Gastrocnemius medialis (tissue), 4 donors: Measurements from ENCODE around the gene KLHL29.

ENCODE experiments used
- CTCF ChIP-seq, 5 experiments: fragments of 450-650 bp in 3 of 5; fragments of 200-600 bp in 2 of 5; sonication (generic) in 2 of 5; IDR thresholded peaks in 4 of 5; conservative IDR thresholded peaks in 1 of 5; 1 replicate in 4 of 5; 2 replicates in 1 of 5; pipeline ENCODE4 v1.5.1; 2016 to 2019; ENCODE audit warnings: antibody characterized with exemption in 5 of 5, mild to moderate bottlenecking in 3 of 5, moderate library complexity in 3 of 5
- POLR2A ChIP-seq, 2 donors: fragments of 450-650 bp; IDR thresholded peaks; one replicate each; pipeline ENCODE4 v1.6.1; 2017; ENCODE audit warnings: antibody characterized with exemption in 2 of 2, mild to moderate bottlenecking in 2 of 2, moderate library complexity in 2 of 2

GRCh38 chr2:23434721-23435121, 49.7 kb downstream of the KLHL29 start:
- TF ChIP-seq POLR2A (IDR thresholded peaks at IDR 0.05) (no peak), CTCF (IDR thresholded peaks at IDR 0.05 in 4 of 5, conservative IDR thresholded peaks at IDR 0.05 in 1 of 5) (no peak)
